Measurements from ENCODE around the gene TPO. TPM values are rescaled to one million over a fixed set of nuclear protein-coding genes. Genes with fewer than 3 reads are reported as not detected.

Gene TPO
- total RNA-seq, 1 experiment from 2014 or later = not detected

GRCh38 chr2:1494906-1495305 is 81.6 kb downstream of the TPO start:
- no peaks in the 10 kb centered on the region for H4K20me1 ChIP-seq (ENCODE audit: control insufficient read depth, insufficient read depth, insufficient read length)
- H3K4me1 ChIP-seq (ENCODE audit: insufficient read depth, low read length) = no peaks in the 10 kb centered on the region
- H3K27me3 ChIP-seq (ENCODE audit: insufficient read depth, low read length) = no peaks in the 10 kb centered on the region
- H2BK20ac ChIP-seq (ENCODE audit: low read depth, low read length, poor library complexity, severe bottlenecking) = no peak overlapping the region
- Mint-ChIP-seq H3K4me3 (no peak overlapping the region), H3K4me1 (no peaks in the 10 kb centered on the region), H3K27ac (no peak overlapping the region), H3K9me3 (no peaks in the 10 kb centered on the region), H3K36me3 (ENCODE audit: insufficient read depth in 1 of 3, low read depth in 3 of 3) (no peaks in the 10 kb centered on the region), H3K27me3 (ENCODE audit: low read depth) (no peaks in the 10 kb centered on the region)
- H3K14ac ChIP-seq (ENCODE audit: insufficient read depth, low read length) = no peak overlapping the region
- no peak overlapping the region for H2BK15ac ChIP-seq (ENCODE audit: low read depth, low read length)
- no peaks in the 10 kb centered on the region for H3K79me2 ChIP-seq (ENCODE audit: insufficient read depth, low read length)
- no peak overlapping the region for H3K27ac ChIP-seq (ENCODE audit: insufficient read length, low read depth, low read length)
- H3K9ac ChIP-seq (ENCODE audit: extremely low read depth, insufficient read length, low read length) = no peak overlapping the region
- no peaks in the 10 kb centered on the region for H3K23me2 ChIP-seq (ENCODE audit: insufficient read length, low read depth, low read length, poor library complexity, severe bottlenecking)
- H2BK120ac ChIP-seq (ENCODE audit: low read depth, low read length, poor library complexity, severe bottlenecking) = no peak overlapping the region
- no CpG with 5 or more reads among the region's 9 CpGs for WGBS (ENCODE audit: extremely low coverage, insufficient read length, low lambda C conversion rate)
- DNase-seq = no peak
- no peak overlapping the region for H4K5ac ChIP-seq (ENCODE audit: insufficient read length, low read depth, low read length)
- H2AFZ ChIP-seq (ENCODE audit: low read length) = no peak overlapping the region
- no peaks in the 10 kb centered on the region for H3K79me1 ChIP-seq (ENCODE audit: insufficient read depth, low read depth, low read length, poor library complexity, severe bottlenecking)
- H3K56ac ChIP-seq (ENCODE audit: insufficient read length, low read depth, low read length) = no peak overlapping the region
- H3K18ac ChIP-seq (ENCODE audit: insufficient read length, low read depth, low read length) = no peak overlapping the region
- H3K9me3 ChIP-seq (ENCODE audit: control insufficient read depth, low read depth, low read length) = no peaks in the 10 kb centered on the region
- H3K4me2 ChIP-seq (ENCODE audit: insufficient read depth, insufficient read length, low read length) = no peak overlapping the region
- no peak overlapping the region for H4K8ac ChIP-seq (replicated peaks; ENCODE audit: insufficient read length, low read depth, low read length)
- TF ChIP-seq, protein P1, sequence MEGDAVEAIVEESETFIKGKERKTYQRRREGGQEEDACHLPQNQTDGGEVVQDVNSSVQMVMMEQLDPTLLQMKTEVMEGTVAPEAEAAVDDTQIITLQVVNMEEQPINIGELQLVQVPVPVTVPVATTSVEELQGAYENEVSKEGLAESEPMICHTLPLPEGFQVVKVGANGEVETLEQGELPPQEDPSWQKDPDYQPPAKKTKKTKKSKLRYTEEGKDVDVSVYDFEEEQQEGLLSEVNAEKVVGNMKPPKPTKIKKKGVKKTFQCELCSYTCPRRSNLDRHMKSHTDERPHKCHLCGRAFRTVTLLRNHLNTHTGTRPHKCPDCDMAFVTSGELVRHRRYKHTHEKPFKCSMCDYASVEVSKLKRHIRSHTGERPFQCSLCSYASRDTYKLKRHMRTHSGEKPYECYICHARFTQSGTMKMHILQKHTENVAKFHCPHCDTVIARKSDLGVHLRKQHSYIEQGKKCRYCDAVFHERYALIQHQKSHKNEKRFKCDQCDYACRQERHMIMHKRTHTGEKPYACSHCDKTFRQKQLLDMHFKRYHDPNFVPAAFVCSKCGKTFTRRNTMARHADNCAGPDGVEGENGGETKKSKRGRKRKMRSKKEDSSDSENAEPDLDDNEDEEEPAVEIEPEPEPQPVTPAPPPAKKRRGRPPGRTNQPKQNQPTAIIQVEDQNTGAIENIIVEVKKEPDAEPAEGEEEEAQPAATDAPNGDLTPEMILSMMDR (conservative IDR thresholded peaks at IDR 0.05) = no peak
- no peak overlapping the region for H2AK5ac ChIP-seq (ENCODE audit: insufficient read length, low read length)
- no peak overlapping the region for H2BK5ac ChIP-seq (ENCODE audit: insufficient read length, low read length)
- H3T11ph ChIP-seq (ENCODE audit: low read length) = no peak overlapping the region
- no peak overlapping the region for H2BK12ac ChIP-seq (ENCODE audit: insufficient read length, low read depth, low read length)
- H3K23ac ChIP-seq (ENCODE audit: insufficient read length, low read depth, low read length) = no peak overlapping the region
- no peak overlapping the region for H4K91ac ChIP-seq (ENCODE audit: insufficient read length, low read depth, low read length)
- H3K4ac ChIP-seq (ENCODE audit: low read depth, low read length) = no peak overlapping the region

All from H9 (cell line).